Calu3 (cell line): ENCODE results near the gene ANKRD60. TPM values are rescaled to one million over a fixed set of nuclear protein-coding genes. Genes with fewer than 3 reads are reported as not detected.
A peak's percentile ranks its signal among the peaks of the same experiment; 100 is the strongest.

ENCODE experiments used
- BruUV-seq: library from RNA; stranded (reverse); fragments of 400-500 nt; replicated peaks from 2 replicates; lab custom pipeline; 2021; lab: Mats Ljungman, UMichigan
- CTCF ChIA-PET: fragments of 300-600 bp; sonication (Branson Sonifier 250); formaldehyde crosslinking; loops from one replicate; lab custom pipeline; 2022; ENCODE audit warnings: antibody characterized with exemption; lab: Charles Lee
- DNase-seq: peaks from one replicate; pipeline ENCODE4 v3.0.0; 2022
- H3K27ac Mint-ChIP-seq: one replicate; pipeline ENCODE4 v1.8.0; 2022; ENCODE audit warnings: mixed read lengths; ENCODE audit not compliant: unreplicated experiment
- H3K27me3 Mint-ChIP-seq: one replicate; pipeline ENCODE4 v1.8.0; 2022; ENCODE audit warnings: mixed read lengths; ENCODE audit not compliant: unreplicated experiment
- H3K36me3 Mint-ChIP-seq: one replicate; pipeline ENCODE4 v1.8.0; 2022; ENCODE audit warnings: mild to moderate bottlenecking, moderate library complexity, mixed read lengths; ENCODE audit not compliant: insufficient read depth, unreplicated experiment
- H3K4me1 Mint-ChIP-seq: one replicate; pipeline ENCODE4 v1.8.0; 2022; ENCODE audit warnings: mild to moderate bottlenecking, low read depth, mixed read lengths; ENCODE audit not compliant: unreplicated experiment
- H3K4me3 Mint-ChIP-seq: one replicate; pipeline ENCODE4 v1.8.0; 2022; ENCODE audit warnings: mild to moderate bottlenecking, low read depth, moderate library complexity, mixed read lengths; ENCODE audit not compliant: unreplicated experiment
- H3K9me3 Mint-ChIP-seq: one replicate; pipeline ENCODE4 v1.8.0; 2022; ENCODE audit warnings: low read depth, mixed read lengths; ENCODE audit not compliant: unreplicated experiment
- intact Hi-C: fragments of 100-400 bp; cut with micrococcal nuclease; formaldehyde crosslinking; loops from one replicate; pipeline ENCODE4 v1.10.0; 2022; ENCODE audit not compliant: unreplicated experiment
- total RNA-seq: library from RNA; stranded (reverse); gene quantifications from 2 replicates; pipeline ENCODE4 v1.2.3, GENCODE V29; 2022
- TF ChIP-seq, protein P1 (sequence below): fragments of 200-600 bp; IDR thresholded peaks from one replicate; pipeline ENCODE4 v1.8.0; 2022; ENCODE audit warnings: antibody characterized with exemption; ENCODE audit not compliant: unreplicated experiment

The ANKRD60 gene
- total RNA-seq, 1 experiment from 2014 or later = not detected

DNA sequence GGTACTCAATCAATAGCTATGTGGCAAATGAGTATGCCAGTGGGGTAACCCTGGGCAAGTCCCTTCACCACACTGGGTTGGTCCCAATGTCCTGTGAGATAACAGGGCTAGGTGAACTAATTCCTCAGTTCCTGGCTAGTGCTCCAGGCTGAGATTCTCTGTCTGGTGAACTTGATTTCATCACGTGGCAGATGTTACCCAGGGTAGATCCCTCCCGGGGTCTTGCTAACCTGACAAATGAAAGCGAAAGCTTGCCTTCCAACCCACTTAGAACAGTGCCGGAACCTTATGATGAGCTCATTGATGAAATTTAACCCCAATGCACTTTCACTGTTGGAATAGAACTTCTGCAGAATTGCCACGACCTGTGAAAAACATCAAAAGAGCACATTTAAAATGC, 6.6 kb upstream of the ANKRD60 start:
- DNase-seq = no peak
- BruUV-seq = no TSS peak
- H3K4me3 Mint-ChIP-seq = no peak overlapping the region
- peaks cover 20% of the 10 kb centered on the region for H3K36me3 Mint-ChIP-seq
- CTCF ChIA-PET = no interaction called here
- no peaks in the 10 kb centered on the region for H3K9me3 Mint-ChIP-seq
- intact Hi-C loops = loop anchor here (5.0 to 10.0 kb wide), 3 partner anchors 150 to 600 kb away; partner anchors contain the start of genes STX16 and VAPB
- H3K27me3 Mint-ChIP-seq = no peaks in the 10 kb centered on the region
- no peaks in the 10 kb centered on the region for H3K4me1 Mint-ChIP-seq
- H3K27ac Mint-ChIP-seq = no peak overlapping the region
- TF ChIP-seq, protein P1, sequence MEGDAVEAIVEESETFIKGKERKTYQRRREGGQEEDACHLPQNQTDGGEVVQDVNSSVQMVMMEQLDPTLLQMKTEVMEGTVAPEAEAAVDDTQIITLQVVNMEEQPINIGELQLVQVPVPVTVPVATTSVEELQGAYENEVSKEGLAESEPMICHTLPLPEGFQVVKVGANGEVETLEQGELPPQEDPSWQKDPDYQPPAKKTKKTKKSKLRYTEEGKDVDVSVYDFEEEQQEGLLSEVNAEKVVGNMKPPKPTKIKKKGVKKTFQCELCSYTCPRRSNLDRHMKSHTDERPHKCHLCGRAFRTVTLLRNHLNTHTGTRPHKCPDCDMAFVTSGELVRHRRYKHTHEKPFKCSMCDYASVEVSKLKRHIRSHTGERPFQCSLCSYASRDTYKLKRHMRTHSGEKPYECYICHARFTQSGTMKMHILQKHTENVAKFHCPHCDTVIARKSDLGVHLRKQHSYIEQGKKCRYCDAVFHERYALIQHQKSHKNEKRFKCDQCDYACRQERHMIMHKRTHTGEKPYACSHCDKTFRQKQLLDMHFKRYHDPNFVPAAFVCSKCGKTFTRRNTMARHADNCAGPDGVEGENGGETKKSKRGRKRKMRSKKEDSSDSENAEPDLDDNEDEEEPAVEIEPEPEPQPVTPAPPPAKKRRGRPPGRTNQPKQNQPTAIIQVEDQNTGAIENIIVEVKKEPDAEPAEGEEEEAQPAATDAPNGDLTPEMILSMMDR = no peak

DNA sequence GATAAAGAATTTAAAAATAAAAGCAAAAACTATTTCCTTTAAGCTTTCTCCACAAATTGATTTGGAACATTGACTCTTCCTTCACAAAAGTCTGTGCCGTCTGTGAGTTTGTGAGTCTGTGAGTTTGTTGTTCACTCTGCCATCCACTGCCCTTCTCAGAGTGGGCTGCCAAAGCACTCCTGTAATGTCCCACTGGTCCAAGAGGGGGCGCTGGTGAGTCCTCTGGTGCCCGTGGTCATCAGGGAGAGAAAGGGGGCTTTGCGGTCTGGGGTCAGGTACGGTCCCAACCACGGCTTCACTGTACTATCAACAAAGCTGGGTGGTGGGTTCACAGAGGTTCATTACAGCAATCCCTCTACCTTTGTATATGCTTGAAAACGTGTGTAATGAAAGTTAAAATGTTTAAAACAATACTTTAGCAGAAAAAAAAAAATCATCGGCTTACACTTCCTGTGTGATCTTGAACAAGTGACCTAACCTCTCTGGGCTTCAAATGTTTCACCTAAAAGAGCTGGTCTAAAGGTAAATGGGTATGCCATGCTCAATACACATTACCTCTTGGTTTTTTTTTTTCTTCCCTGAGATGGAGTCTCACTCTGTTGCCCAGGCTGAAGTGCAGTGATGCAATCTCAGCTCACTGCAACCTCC, 5.6 kb upstream of the ANKRD60 start:
- no TSS peak for BruUV-seq
- DNase-seq = peak; percentile 71
- TF ChIP-seq, protein P1 = peak; percentile 93
- no peaks in the 10 kb centered on the region for H3K4me1 Mint-ChIP-seq
- peaks cover 20% of the 10 kb centered on the region for H3K36me3 Mint-ChIP-seq
- no peak overlapping the region for H3K4me3 Mint-ChIP-seq
- H3K27ac Mint-ChIP-seq = no peak overlapping the region
- CTCF ChIA-PET = interaction anchor here (0.8 kb wide), 1 partner anchor 206 kb away, joined by 3 read pairs; no protein-coding TSS in a partner anchor
- H3K9me3 Mint-ChIP-seq = no peaks in the 10 kb centered on the region
- intact Hi-C loops = loop anchor here (10.0 kb wide), 2 partner anchors 151 to 601 kb away; partner anchors contain the start of gene VAPB
- H3K27me3 Mint-ChIP-seq = no peaks in the 10 kb centered on the region

DNA sequence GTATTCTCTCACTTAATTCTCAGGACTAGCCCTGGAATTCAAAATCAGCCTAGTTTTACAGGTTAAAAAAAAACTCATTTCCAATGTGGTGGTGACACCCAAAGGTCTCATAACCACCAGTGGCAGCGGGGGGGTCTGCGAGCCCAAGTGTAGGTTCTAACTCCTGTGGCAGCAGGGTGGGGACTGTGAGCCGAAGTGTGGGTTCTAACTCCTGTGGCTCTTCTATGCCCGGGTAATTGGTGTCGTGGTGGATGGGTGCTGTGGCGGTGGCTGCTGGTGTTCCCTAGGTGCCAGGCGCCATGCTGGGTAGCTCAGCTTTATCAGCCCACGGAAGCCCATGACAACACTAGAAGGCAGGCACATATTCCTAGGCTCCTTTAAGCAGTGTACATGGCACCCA, 4.9 kb upstream of the ANKRD60 start:
- no TSS peak for BruUV-seq
- no peak for DNase-seq
- CTCF ChIA-PET = interaction anchor here (0.8 kb wide), 1 partner anchor 207 kb away, joined by 3 read pairs; no protein-coding TSS in a partner anchor
- Mint-ChIP-seq H3K4me1 (no peaks in the 10 kb centered on the region), H3K27ac (no peak overlapping the region), H3K36me3 (peaks cover 20% of the 10 kb centered on the region), H3K9me3 (no peaks in the 10 kb centered on the region), H3K4me3 (no peak overlapping the region), H3K27me3 (no peaks in the 10 kb centered on the region)
- TF ChIP-seq, protein P1 = no peak
- intact Hi-C loops = loop anchor here (10.0 kb wide), 2 partner anchors 151 to 601 kb away; partner anchors contain the start of gene VAPB

DNA sequence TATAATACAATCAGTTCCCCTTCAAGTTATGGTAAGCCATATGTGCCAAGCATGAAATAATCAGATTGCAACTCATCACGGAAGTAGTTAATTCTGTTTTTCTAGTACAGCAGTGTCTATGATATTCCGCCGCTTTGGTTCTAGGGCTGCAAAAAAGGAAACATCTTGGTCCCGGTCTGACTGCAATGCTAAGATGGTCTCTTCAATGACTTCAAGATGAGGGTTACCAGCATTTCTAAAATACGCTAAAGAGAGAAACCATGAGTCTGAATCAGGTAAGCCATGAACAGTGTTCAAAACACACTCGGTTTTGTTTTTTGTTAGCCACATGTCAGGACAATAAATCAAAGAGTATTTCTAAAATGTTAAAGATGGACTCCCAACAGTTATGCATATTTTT, 3.2 kb upstream of the ANKRD60 start:
- H3K4me1 Mint-ChIP-seq = no peaks in the 10 kb centered on the region
- no peak overlapping the region for H3K27ac Mint-ChIP-seq
- H3K4me3 Mint-ChIP-seq = no peak overlapping the region
- H3K36me3 Mint-ChIP-seq = peaks cover 26% of the 10 kb centered on the region
- intact Hi-C loops = loop anchor here (10.0 kb wide), 2 partner anchors 153 to 603 kb away; partner anchors contain the start of gene VAPB
- TF ChIP-seq, protein P1 = no peak
- H3K27me3 Mint-ChIP-seq = peaks cover 14% of the 10 kb centered on the region
- no TSS peak for BruUV-seq
- CTCF ChIA-PET = no interaction called here
- no peak for DNase-seq
- H3K9me3 Mint-ChIP-seq = no peaks in the 10 kb centered on the region
